C4-2B (cell line): ENCODE data around the gene TPD52L2.

Source experiments
- CTCF ChIP-seq: fragments of 450-650 bp; conservative IDR thresholded peaks from 2 replicates; pipeline ENCODE4 v1.5.1; 2017; ENCODE audit warnings: mild to moderate bottlenecking
- ZFX ChIP-seq: fragments of 450-650 bp; IDR thresholded peaks from 2 replicates; pipeline ENCODE4 v1.6.1; 2017

- TF ChIP-seq CTCF, result no peak
- no peak for TF ChIP-seq ZFX
These were observed 39.5 kb upstream of the TPD52L2 start for GRCh38 chr20:63825331-63826118.
